H1 (cell line): ENCODE results near the gene PIK3R4. TPM values are rescaled to one million over a fixed set of nuclear protein-coding genes. Genes with fewer than 3 reads are reported as not detected.

Experiments
- CTCF ChIA-PET: fragments of 300-600 bp; sonication (Branson Sonifier 250); formaldehyde crosslinking; loops from one replicate; lab custom pipeline; 2021; ENCODE audit not compliant: partially characterized antibody; lab: Charles Lee
- POLR2A ChIA-PET: fragments of 300-600 bp; sonication (Branson Sonifier 250); formaldehyde crosslinking; loops from one replicate; lab custom pipeline; 2021; ENCODE audit warnings: inconsistent platforms; ENCODE audit not compliant: partially characterized antibody; lab: Charles Lee
- DNase-seq, 2 experiments: peaks; one replicate each; pipeline versions ENCODE4 v3.0.0 to v3.0.0-alpha.2; 2010 to 2022; ENCODE audit warnings: low spot score in 2 of 2, low read depth in 1 of 2, mixed read lengths in 1 of 2
- FAIRE-seq: peaks from 2 replicates; lab custom pipeline; 2011; peaks lifted over from hg19 to GRCh38; lab: Jason Lieb, UNC
- H2AFZ ChIP-seq: 2 replicates; pipeline ENCODE4 v1.8.1; 2012; ENCODE audit warnings: low read length, inconsistent platforms
- H2AK5ac ChIP-seq: 2 replicates; pipeline ENCODE4 v1.6.1; 2013; ENCODE audit warnings: low read depth, low read length
- H2BK120ac ChIP-seq: replicated peaks from 2 replicates; pipeline ENCODE3; 2013; ENCODE audit warnings: low read depth, low read length, inconsistent platforms
- H2BK12ac ChIP-seq: 2 replicates; pipeline ENCODE4 v1.6.1; 2013; ENCODE audit warnings: low read depth, low read length
- H2BK15ac ChIP-seq: 2 replicates; pipeline ENCODE4 v1.6.1; 2013; ENCODE audit warnings: low read length
- H2BK20ac ChIP-seq: 2 replicates; pipeline ENCODE4 v1.6.1; 2013; ENCODE audit warnings: low read length
- H2BK5ac ChIP-seq: 2 replicates; pipeline ENCODE4 v1.6.1; 2013; ENCODE audit warnings: low read depth, low read length
- H3K14ac ChIP-seq: 2 replicates; pipeline ENCODE4 v1.6.1; 2013; ENCODE audit warnings: inconsistent platforms; ENCODE audit not compliant: insufficient read length
- H3K18ac ChIP-seq: 2 replicates; pipeline ENCODE4 v1.6.1; 2013; ENCODE audit warnings: low read length; ENCODE audit errors: extremely low read depth
- H3K23ac ChIP-seq: 2 replicates; pipeline ENCODE4 v1.6.1; 2013; ENCODE audit warnings: inconsistent platforms; ENCODE audit not compliant: insufficient read length
- H3K23me2 ChIP-seq: 2 replicates; pipeline ENCODE4 v1.6.1; 2013; ENCODE audit warnings: low read depth, low read length
- H3K27ac ChIP-seq: 2 replicates; pipeline ENCODE4 v1.6.1; 2011; ENCODE audit warnings: low read depth, low read length, inconsistent platforms
- H3K27me3 ChIP-seq, 4 experiments: replicated peaks in 1 of 4; 1 replicate in 1 of 4; 2 replicates in 3 of 4; pipeline versions ENCODE4 v1.6.1 to v1.8.1; 2011 to 2013; ENCODE audit warnings: low read length in 3 of 4, mild to moderate bottlenecking in 3 of 4, inconsistent platforms in 2 of 4, mixed read lengths in 2 of 4, moderate library complexity in 1 of 4; ENCODE audit not compliant: control insufficient read depth in 3 of 4, insufficient read depth in 3 of 4; ENCODE audit errors: extremely low read depth in 1 of 4
- H3K36me3 ChIP-seq, 4 experiments: 2 replicates each; pipeline versions ENCODE4 v1.6.1 to v1.8.1; 2011 to 2013; ENCODE audit warnings: mild to moderate bottlenecking in 4 of 4, low read length in 3 of 4, moderate library complexity in 2 of 4, control low read depth in 1 of 4, inconsistent platforms in 1 of 4; ENCODE audit not compliant: insufficient read depth in 4 of 4, control insufficient read depth in 2 of 4
- H3K4ac ChIP-seq: replicated peaks from 2 replicates; pipeline ENCODE3; 2013; ENCODE audit warnings: low read length, low read depth, mixed read lengths, inconsistent platforms; ENCODE audit not compliant: insufficient read length
- H3K4me1 ChIP-seq, 4 experiments: replicated peaks in 1 of 4; 1 replicate in 1 of 4; 2 replicates in 3 of 4; pipeline versions ENCODE4 v1.6.1 to v1.8.1; 2011 to 2013; ENCODE audit warnings: low read length in 3 of 4, inconsistent platforms in 2 of 4, mixed read lengths in 1 of 4; ENCODE audit not compliant: insufficient read depth in 4 of 4, control insufficient read depth in 3 of 4
- H3K4me2 ChIP-seq, 2 experiments: 2 replicates each; pipeline versions ENCODE4 v1.6.1 to v1.8.1; 2011 to 2013; ENCODE audit warnings: low read depth in 2 of 2, low read length in 2 of 2, control low read depth in 1 of 2, inconsistent platforms in 1 of 2, mild to moderate bottlenecking in 1 of 2; ENCODE audit not compliant: insufficient read depth in 1 of 2
- H3K4me3 ChIP-seq, 4 experiments: fragments of 200-600, 300-600 bp in 1 of 4; sonication (generic), shearing (Covaris generic), sonication (Bioruptor Twin) in 1 of 4; 2 replicates each; pipeline versions ENCODE4 v1.5.1 to v1.8.1; 2011 to 2016; ENCODE audit warnings: low read length in 4 of 4, low read depth in 3 of 4, control low read depth in 2 of 4, inconsistent platforms in 2 of 4, mild to moderate bottlenecking in 2 of 4, mixed read lengths in 1 of 4, moderate library complexity in 1 of 4; ENCODE audit not compliant: insufficient read depth in 2 of 4; ENCODE audit errors: extremely low read depth in 1 of 4
- H3K56ac ChIP-seq: replicated peaks from 2 replicates; pipeline ENCODE3; 2013; ENCODE audit warnings: low read depth, mild to moderate bottlenecking, mixed read lengths, low read length, inconsistent platforms; ENCODE audit not compliant: insufficient read length
- H3K79me1 ChIP-seq: 2 replicates; pipeline ENCODE4 v1.6.1; 2013; ENCODE audit warnings: low read depth, low read length, control low read depth
- H3K79me2 ChIP-seq, 2 experiments: 2 replicates each; pipeline versions ENCODE4 v1.6.1 to v1.8.1; 2012 to 2013; ENCODE audit warnings: low read length in 2 of 2, mild to moderate bottlenecking in 2 of 2, inconsistent platforms in 1 of 2; ENCODE audit not compliant: insufficient read depth in 2 of 2, control insufficient read depth in 1 of 2
- H3K9ac ChIP-seq, 4 experiments: replicated peaks in 1 of 4; 1 replicate in 1 of 4; 2 replicates in 3 of 4; pipeline versions ENCODE4 v1.6.1 to v1.8.1; 2011 to 2013; ENCODE audit warnings: low read depth in 3 of 4, low read length in 3 of 4, control low read depth in 2 of 4, mild to moderate bottlenecking in 2 of 4, moderate library complexity in 2 of 4, inconsistent platforms in 1 of 4; ENCODE audit errors: extremely low read depth in 1 of 4
- H3K9me3 ChIP-seq, 2 experiments: 2 replicates each; pipeline versions ENCODE4 v1.6.1 to v1.8.1; 2012 to 2013; ENCODE audit warnings: mild to moderate bottlenecking in 2 of 2, moderate library complexity in 2 of 2, control low read depth in 1 of 2, inconsistent platforms in 1 of 2, low read depth in 1 of 2, low read length in 1 of 2, mixed read lengths in 1 of 2; ENCODE audit not compliant: insufficient read depth in 2 of 2
- H4K20me1 ChIP-seq, 2 experiments: replicated peaks in 1 of 2; 2 replicates each; pipeline versions ENCODE3 to v1.8.1; 2011 to 2013; ENCODE audit warnings: inconsistent platforms in 2 of 2, low read length in 2 of 2, mild to moderate bottlenecking in 1 of 2; ENCODE audit not compliant: insufficient read depth in 2 of 2, control insufficient read depth in 1 of 2
- H4K5ac ChIP-seq: 2 replicates; pipeline ENCODE4 v1.6.1; 2013; ENCODE audit warnings: low read length, low read depth, mixed read lengths, inconsistent platforms; ENCODE audit not compliant: insufficient read length
- H4K8ac ChIP-seq: 2 replicates; pipeline ENCODE4 v1.8.0; 2013; ENCODE audit warnings: mild to moderate bottlenecking, moderate library complexity, low read length, inconsistent platforms; ENCODE audit not compliant: insufficient read depth; ENCODE audit errors: extremely low read depth
- H4K91ac ChIP-seq: replicated peaks from 2 replicates; pipeline ENCODE3; 2013; ENCODE audit warnings: low read length, mixed read lengths, inconsistent platforms; ENCODE audit not compliant: insufficient read length
- CTCF ChIP-seq, 3 experiments: IDR thresholded peaks; 1 replicate in 2 of 3; 2 replicates in 1 of 3; pipeline versions ENCODE4 v1.5.1 to v1.6.1; 2011; ENCODE audit warnings: low read length in 3 of 3, mild to moderate bottlenecking in 3 of 3, inconsistent platforms in 2 of 3, low read depth in 1 of 3, moderate library complexity in 1 of 3; ENCODE audit not compliant: insufficient read depth in 1 of 3; ENCODE audit errors: control extremely low read depth in 1 of 3
- EP300 ChIP-seq, 2 experiments: IDR thresholded peaks; 1 replicate in 1 of 2; 2 replicates in 1 of 2; pipeline ENCODE4 v1.6.1; 2011 to 2012; ENCODE audit warnings: low read depth in 2 of 2, low read length in 2 of 2, mild to moderate bottlenecking in 2 of 2, borderline replicate concordance in 1 of 2, inconsistent platforms in 1 of 2, moderate library complexity in 1 of 2
- MAX ChIP-seq: IDR thresholded peaks from 2 replicates; pipeline ENCODE4 v1.6.1; 2012; ENCODE audit warnings: inconsistent platforms
- WGBS, 2 experiments: shearing (Covaris generic) in 1 of 2; methylation state at CpG; one replicate each; pipeline versions ENCODE4 v1.1.6 to v1.1.7; 2013 to 2015; ENCODE audit warnings: low lambda C conversion rate in 2 of 2, mixed read lengths in 2 of 2, inconsistent platforms in 1 of 2, low coverage in 1 of 2, missing lambda C conversion rate in 1 of 2; ENCODE audit not compliant: insufficient replicate concordance in 2 of 2, insufficient coverage in 1 of 2, insufficient read length in 1 of 2; ENCODE audit errors: extremely low coverage in 1 of 2, missing lambda C conversion rate in 1 of 2; 5-methylcytosine and 5-hydroxymethylcytosine counted together
- polyA plus RNA-seq, 7 experiments: library from polyadenylated mRNA; depleted of rRNA in 3 of 7; stranded (reverse) in 5 of 7; unstranded in 2 of 7; fragments of >200 nt in 5 of 7; fragments of 200-250 nt in 2 of 7; gene quantifications; 1 replicate in 5 of 7; 2 replicates in 1 of 7; 4 replicates in 1 of 7; pipeline versions ENCODE4 v1.2.1 to v1.2.3, GENCODE V29; 2011 to 2013; ENCODE audit warnings: missing spikeins in 2 of 7, mixed read lengths in 2 of 7
- total RNA-seq: library from RNA; stranded (reverse); fragmentation: NEBNext Ultra II Directional; extraction: Animal tissue kit (Norgen Biotek cat#: 25700); gene quantifications from 2 replicates; pipeline ENCODE4 v1.2.1, GENCODE V29; 2021

The PIK3R4 gene
- total and polyA plus RNA-seq, 2 of the 8 experiments (the other 6 are each of a cell fraction or from before 2014, with no cell fraction given), result 43.8 to 87.4 TPM

GRCh38 chr3:130648293-130648692 is 98.3 kb downstream of the PIK3R4 start:
- Histone ChIP-seq H3K56ac (no peak overlapping the region), H4K91ac (no peak overlapping the region), H2BK5ac (no peak overlapping the region), H3K79me2 (no peaks in the 10 kb centered on the region), H2AK5ac (no peak overlapping the region), H4K8ac (no peak overlapping the region), H3K4me2 (no peak overlapping the region), H3K4ac (no peak overlapping the region), H4K5ac (no peak overlapping the region), H2BK120ac (no peak overlapping the region), H3K23me2 (no peaks in the 10 kb centered on the region), H3K27me3 (no peaks in the 10 kb centered on the region), H3K14ac (no peak overlapping the region), H2BK12ac (no peak overlapping the region), H3K18ac (no peak overlapping the region), H3K9ac (no peak overlapping the region), H4K20me1 (no peaks in the 10 kb centered on the region), H2AFZ (no peak overlapping the region), H2BK20ac (no peak overlapping the region), H3K36me3 (no peaks in the 10 kb centered on the region), H3K9me3 (no peaks in the 10 kb centered on the region), H3K27ac (no peak overlapping the region), H3K4me1 (no peaks in the 10 kb centered on the region), H2BK15ac (no peak overlapping the region), H3K23ac (no peak overlapping the region), H3K4me3 (no peak overlapping the region), H3K79me1 (no peaks in the 10 kb centered on the region)
- WGBS, 2 experiments, result 89% methylated on average over 2 of the region's 2 CpGs; no CpG with 5 or more reads in 1 of the 2 experiments
- ChIA-PET CTCF (interaction anchor here (0.7 kb wide), 1 partner anchor 10 kb away, joined by 3 read pairs; no protein-coding TSS in a partner anchor), POLR2A (no interaction called here)
- no peak for FAIRE-seq
- no peak for TF ChIP-seq MAX
- no peak for TF ChIP-seq EP300 (IDR thresholded peaks at IDR 0.05; ENCODE audit: borderline replicate concordance in 1 of 2, low read depth in 2 of 2, low read length in 2 of 2)
- TF ChIP-seq CTCF (IDR thresholded peaks at IDR 0.05; ENCODE audit: control extremely low read depth in 1 of 3, insufficient read depth in 1 of 3, low read depth in 1 of 3, low read length in 3 of 3), result no peak
- no peak for DNase-seq
